Measurements from ENCODE around the gene KIAA0513.

The KIAA0513 gene

GRCh38 chr16:85027349-85027957 is at the start of gene KIAA0513:
Gene KIAA0513 (plus strand): TSS chr16:85027795. CDS start chr16:85067072, 39,277 bp downstream.
- DNase-seq (ENCODE audit: low read depth in 2 of 2) = peak; percentile 88 to 92

DNA sequence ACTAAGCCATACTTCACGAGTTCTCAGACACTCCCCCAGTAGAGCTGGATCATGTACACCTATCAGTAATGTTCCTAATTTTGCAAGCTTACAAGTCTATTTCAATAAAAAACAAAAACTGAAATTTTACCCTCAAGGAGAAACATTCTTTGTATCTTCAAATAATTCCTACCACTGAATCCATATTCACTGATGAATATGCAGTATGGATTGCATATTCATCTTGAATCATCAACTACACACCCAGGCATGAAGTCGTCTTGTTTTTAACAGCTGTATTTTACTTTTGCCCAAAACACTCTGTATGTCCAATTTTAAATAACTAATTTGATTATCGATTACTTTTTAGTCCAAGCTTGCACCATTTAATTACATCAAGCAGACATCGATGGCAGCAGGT is 48.1 kb upstream of the KIAA0513 start:
- no peak for DNase-seq (ENCODE audit: low read depth in 2 of 2)

DNA sequence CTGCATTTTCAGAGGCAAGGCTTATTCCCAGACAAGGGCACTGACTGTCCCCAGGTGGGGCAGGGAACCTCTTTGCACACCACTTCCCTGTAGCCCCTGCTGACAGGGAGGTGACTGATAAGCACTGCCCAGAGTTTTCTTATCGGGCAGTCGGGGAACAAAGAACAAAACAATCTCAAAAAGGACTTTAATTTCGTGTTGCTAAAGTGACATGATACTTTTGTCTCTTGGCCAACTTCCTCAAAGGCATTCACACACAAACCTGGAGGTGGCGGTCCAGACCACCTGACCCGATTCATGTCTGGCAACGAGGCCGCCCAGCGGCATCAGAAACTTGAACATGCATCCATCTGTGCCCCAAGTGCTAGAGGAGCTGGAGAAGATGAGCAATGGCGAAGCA is 45.2 kb upstream of the KIAA0513 start:
- DNase-seq (ENCODE audit: low read depth in 2 of 2) = no peak

DNA sequence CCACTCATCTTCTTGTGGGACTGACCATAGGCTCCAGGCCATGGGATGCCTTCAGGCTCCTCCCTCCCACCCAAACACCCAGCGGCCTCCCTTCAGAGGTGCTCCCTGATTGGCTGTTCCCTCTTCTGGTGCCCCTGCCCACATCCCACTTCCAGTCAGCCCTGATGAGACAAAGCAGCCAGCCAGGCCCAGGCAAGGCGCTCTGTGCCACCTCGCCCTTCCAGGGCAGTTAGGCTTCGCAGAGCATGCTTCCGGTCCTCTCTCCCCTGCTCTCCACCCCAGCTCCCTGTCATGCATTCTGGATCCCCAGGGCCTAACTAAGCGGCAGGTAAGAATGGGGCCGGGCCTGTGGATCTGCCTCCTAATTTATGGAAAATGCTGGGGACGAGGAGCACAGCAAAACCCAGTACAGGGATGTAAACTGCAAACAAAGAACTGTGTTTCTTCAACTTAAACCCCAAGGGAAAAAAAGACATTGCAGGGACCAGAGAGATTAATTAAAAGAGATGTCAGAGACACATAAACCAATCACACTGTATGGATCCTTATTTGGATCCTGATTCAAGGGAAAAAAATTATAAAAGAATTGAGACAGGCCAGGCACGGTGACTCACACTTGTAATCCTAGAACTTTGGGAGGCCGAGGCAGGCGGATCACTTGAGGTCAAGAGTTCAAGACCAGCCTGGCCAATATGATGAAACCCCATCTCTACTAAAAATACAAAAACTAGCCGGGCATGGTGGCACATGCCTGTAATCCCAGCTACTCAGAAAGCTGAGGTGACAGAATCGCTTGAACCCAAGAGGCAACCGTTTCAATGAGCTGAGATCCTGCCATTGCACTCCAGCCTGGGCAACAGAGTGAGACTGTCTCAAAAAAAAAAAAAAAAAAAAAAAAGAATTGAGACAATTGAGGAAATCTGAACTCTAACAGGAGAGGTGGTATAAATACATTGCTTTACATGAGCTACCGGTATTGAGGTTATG is 42.2 kb upstream of the KIAA0513 start:
- DNase-seq (ENCODE audit: low read depth in 2 of 2) = no peak

GRCh38 chr16:84986102-84986501 is 41.5 kb upstream of the KIAA0513 start:
- no peak for DNase-seq (ENCODE audit: low read depth in 2 of 2)

GRCh38 chr16:84986879-84987278 is 40.7 kb upstream of the KIAA0513 start:
- no peak for DNase-seq (ENCODE audit: low read depth in 2 of 2)

DNA sequence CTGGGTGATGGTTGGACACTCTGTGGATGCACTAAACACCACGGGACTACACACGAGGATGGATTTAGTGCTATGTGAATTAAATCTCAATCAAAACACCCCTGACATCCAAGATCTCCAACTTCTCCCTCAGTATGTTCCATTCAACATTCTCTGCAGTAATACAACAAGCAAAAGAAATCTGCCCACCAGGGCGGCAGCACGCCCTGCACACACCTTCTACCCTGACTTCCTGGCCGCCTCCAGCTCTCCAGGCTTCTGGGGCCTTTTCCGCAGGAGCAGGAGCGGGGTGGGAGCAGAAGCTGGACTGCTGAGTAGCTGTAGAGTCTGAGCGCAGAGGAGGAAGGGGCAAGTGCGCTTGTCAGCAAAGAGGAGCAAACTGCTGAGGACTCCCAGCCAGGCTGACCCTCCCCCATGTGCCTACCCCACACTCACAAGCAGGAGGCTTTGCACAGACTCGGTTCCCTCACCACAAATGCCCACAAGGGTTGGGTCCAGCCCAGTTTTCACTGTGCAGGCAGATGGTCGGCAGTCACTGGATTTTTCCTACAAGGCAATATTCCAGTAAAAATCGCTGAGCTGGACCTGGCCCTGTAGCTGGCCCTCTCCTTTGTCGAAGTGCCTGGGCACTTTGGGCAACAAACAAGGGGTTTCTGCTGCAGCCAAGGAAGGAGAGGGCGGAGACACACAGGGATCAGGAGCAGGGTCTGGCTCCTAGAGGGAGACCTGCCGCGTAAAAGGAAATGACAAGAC is 39.1 kb upstream of the KIAA0513 start:
- no peak for DNase-seq (ENCODE audit: low read depth in 2 of 2)

- no peak for DNase-seq (ENCODE audit: low read depth in 2 of 2)
These were observed 37.6 kb upstream of the KIAA0513 start for GRCh38 chr16:84989749-84990620.

- DNase-seq (ENCODE audit: low read depth in 2 of 2) = no peak
These were observed 36.8 kb upstream of the KIAA0513 start for GRCh38 chr16:84990782-84991181.

- DNase-seq (ENCODE audit: low read depth in 2 of 2) = no peak
These were observed 34.9 kb upstream of the KIAA0513 start for GRCh38 chr16:84992717-84993075.

DNA sequence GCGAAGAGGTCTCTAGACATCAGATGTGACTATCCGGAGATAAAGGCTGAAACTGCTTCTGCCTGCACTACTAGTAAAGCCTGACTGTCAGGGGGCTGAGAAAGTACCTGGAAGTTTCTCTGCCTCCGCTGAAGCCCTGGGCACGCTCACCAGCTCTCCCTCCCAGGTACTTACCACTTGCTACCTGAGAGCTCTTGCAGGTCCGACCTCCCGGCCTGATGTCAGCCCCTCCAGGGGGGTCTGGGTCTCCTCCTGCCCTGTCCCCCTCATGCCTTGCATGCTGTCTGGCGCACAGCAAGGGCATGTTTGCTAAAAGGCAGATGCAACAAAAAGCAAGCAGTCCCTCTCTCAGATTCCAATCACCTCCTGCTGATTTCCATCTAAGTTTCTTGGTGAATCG is 33.7 kb upstream of the KIAA0513 start:
- DNase-seq (ENCODE audit: low read depth in 2 of 2) = no peak

- DNase-seq (ENCODE audit: low read depth in 2 of 2) = no peak
These were observed 31.9 kb upstream of the KIAA0513 start for GRCh38 chr16:84995663-84996062.

DNA sequence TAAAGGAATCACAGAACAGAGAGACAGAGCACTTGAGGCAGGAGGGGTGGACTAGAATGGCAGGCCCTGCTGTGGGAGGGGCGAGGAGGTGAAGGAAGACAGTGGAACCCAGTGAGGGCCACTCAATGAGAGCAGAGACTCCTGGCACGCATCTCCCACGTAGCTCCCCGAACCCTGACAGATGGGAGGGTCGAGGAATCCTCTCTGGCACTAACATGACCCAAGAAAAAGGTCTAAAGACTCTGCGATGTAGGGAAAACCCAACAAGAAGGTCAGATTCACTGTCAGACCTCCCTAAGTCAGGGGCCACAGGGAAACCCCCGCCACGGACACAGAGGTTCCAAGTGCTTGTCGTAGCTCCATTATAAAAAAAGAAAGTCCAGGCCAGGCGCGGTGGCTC is 31.2 kb upstream of the KIAA0513 start:
- no peak for DNase-seq (ENCODE audit: low read depth in 2 of 2)

- no peak for DNase-seq (ENCODE audit: low read depth in 2 of 2)
These were observed 28.4 kb upstream of the KIAA0513 start for GRCh38 chr16:84999200-84999599.

GRCh38 chr16:84999857-85000480 is 27.6 kb upstream of the KIAA0513 start:
- DNase-seq (ENCODE audit: low read depth in 2 of 2) = no peak

GRCh38 chr16:85002099-85002541 is 25.5 kb upstream of the KIAA0513 start:
- no peak for DNase-seq (ENCODE audit: low read depth in 2 of 2)

DNA sequence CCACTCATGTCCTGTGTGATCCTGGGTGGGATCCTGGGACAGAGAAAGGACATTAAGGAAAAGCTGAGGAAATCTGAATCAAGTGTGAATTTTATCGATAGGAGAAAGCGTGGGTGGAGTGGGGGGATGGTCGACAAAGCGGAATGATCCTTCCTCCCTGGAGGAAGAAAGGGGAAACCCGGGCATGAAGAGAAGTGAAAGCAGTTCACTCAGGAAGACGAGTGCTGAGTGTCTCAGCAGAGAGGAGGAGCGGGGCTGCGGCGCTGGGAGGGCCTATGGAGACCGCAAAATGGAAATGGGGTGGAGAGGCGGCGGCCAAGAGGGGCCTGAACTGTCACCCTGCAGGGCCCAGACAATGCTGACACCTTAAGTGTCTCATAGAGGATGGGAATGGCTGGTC is 25.0 kb upstream of the KIAA0513 start:
- DNase-seq (ENCODE audit: low read depth in 2 of 2) = no peak

GRCh38 chr16:85003076-85003475 is 24.5 kb upstream of the KIAA0513 start:
- DNase-seq (ENCODE audit: low read depth in 2 of 2) = no peak

DNA sequence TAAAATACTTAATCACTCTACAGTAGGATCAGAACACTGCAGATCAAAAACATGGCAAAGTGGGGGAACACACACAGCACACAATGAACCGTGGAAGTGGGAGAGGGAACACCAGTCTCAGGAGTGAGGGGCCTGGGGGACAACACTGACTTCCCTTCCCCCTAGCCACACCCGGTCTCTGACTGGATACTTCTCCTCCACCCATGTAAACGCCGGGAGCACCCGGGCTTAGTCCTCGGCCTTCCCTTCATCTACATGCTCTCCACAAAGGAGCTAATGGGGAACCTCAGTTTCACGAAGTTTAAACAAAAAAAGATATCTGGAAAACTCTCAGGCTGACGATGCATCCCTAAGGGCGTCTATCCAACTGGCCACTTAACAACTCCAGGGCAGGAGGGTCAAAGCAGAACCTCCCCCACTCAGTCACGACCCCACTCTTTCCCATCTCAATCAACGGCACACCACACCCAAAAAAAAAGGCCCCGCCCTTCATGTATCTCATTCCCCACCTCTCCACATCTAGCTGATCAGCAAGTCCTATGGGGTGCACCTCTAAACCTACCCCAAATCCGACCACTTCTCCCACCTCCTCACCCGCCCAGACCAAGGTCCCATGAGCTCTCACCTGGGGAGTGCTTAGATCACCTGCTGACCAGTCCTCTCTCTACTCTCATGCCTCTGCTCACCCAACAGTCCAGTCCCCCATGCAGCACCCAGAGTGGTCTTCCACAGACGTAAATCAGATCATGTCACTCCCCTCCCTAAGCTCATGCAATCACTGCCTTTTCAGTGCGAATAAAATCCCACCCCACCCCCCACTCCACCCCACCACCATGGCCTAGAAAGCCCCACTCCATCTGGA is 23.6 kb upstream of the KIAA0513 start:
- no peak for DNase-seq (ENCODE audit: low read depth in 2 of 2)

Data from stimulated activated CD8-positive, alpha-beta memory T cell treated with anti-CD3 and anti-CD28 coated beads, Interleukin-15, amount 100 ng/mL, for 4 hours (primary cell).